Activated CD8-positive, alpha-beta memory T cell treated with anti-CD3 and anti-CD28 coated beads for 1 hour (primary cell): Measurements from ENCODE around the gene SLC25A23.
"Not testable (repeated sequence)": the region's sequence is repeated elsewhere in the genome, so short reads cannot be mapped to it uniquely, and the experiment has no call there.

ENCODE experiments used
- DNase-seq, 2 donors: peaks; one replicate each; pipeline ENCODE4 v3.0.0-alpha.2; 2020; ENCODE audit warnings: low read depth in 1 of 2; ENCODE audit errors: extremely low read depth in 1 of 2

Gene SLC25A23

DNA sequence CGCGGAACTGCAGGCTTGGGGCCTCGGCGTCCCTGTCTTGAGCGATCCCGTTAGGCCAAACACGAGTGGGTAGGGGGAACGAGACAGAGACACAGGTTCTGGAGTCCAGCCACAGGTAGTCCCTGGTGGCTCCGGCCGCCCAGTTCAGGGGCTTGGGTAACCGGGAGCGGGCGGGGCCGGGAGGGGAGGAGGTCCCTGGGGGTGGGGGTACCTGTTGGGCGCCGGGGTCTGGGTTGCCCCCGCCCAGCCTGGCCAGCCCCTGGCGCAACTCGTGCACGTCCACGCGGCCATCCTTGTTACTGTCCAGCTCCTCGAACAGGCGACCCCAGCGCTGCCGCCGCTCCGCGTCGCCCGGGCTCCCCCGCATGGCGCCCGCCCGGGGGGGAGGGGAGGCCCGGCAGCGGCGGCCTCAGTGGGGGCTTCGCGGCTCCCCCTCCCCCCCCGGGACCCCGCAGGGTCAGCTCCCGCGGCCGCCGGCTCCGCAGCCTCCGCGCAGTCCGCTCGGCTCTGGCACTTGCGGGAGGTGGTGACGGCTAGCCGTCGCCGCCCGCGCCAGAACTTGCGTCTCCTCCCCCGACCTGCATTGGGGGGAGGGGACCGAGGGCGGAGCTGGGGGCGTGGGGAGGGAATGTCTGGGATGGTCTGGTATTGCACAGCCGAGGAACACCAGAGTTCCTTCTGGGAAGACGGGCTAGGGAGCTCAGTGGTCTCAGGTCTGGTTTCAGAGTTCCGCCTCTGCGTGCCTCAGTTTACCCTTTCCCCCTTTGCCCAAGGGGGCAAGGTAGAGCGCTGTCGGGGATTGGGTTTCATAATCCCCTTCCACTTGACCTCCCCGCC lies at the start of gene SLC25A23:
SLC25A23 (minus strand) TSS at position 531 of the 837 bp plus-strand sequence; CDS start at position 367, 164 bp downstream.
- peak in 1 of 2 donors; percentile 30 for DNase-seq

DNA sequence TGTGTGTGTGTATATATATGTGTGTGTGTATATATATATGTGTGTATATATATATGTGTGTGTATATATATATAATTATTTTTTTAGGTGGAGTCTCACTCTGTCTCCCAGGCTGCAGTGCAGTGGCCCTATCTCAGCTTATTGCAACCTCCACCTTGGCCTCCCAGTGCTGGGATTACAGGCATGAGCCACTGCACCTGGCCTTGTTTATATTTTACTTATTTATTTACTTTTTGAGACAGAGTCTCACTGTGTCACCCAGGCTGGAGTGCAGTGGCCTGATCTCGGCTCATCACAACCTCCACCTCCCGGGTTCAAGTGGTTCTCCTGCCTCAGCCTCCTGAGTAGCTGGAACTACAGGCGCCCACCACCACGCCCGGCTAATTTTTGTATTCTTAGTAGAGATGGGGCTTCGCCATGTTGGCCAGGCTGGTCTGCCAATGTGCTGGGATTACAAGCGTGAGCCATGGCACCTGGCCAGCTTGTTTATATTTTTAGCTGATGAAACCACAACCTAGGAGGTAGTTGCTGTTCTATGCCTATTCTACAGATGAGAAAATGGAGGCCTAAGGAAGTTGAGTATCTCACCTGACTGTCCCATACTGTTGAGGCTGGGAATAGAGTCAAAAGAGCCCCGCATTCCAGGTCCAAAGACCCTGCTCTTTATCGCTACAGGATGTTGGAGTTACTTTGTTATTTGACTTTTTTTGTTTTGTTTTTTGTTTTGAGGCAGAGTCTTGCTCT lies 48.6 kb upstream of the SLC25A23 start:
- not testable (repeated sequence) for DNase-seq

DNA sequence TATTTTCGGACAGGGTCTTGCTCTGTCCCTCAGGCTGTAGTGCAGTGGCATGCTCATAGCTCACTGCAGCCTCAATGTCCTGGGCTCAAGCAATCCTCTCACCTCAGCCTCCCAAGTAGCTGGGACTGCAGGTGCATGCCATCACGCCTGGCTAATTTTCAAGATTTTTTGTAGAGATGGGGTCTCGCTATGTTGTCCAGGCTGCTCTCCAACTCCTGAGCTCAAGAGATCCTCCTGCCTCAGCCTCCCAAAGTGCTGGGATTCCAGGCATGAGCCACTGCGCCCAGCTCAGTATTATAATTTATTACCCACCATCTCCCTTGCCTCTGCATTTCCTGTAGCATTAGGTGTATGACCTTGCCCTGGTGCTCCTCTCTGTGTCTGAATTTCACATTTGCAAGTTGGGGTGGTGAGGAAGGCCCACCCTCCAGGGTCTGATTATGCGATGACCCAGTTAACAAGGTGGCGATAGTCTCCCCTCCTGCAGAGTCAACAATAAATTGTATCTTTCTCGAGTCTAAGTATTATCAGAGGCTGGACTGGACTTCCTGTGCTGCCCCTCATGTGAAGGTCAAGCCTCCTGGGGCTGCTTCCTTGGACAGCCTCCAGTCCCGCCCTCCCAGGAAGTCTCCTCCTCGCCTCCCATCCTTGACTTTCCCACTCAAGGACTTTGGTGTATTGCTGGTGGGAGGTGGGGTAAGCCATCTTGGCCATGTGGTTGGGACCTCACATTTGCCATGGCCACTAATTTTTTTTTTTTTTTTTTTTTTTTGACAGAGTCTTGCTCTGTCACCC lies 44.0 kb upstream of the SLC25A23 start:
- DNase-seq = no peak

- DNase-seq = peak in 1 of 2 donors; percentile 28
These were observed 42.4 kb upstream of the SLC25A23 start, which contains the start of gene TUBB4A for GRCh38 chr19:6501740-6502648. Gene TUBB4A (minus strand): TSS chr19:6502309. CDS start chr19:6502212, 97 bp downstream.

DNA sequence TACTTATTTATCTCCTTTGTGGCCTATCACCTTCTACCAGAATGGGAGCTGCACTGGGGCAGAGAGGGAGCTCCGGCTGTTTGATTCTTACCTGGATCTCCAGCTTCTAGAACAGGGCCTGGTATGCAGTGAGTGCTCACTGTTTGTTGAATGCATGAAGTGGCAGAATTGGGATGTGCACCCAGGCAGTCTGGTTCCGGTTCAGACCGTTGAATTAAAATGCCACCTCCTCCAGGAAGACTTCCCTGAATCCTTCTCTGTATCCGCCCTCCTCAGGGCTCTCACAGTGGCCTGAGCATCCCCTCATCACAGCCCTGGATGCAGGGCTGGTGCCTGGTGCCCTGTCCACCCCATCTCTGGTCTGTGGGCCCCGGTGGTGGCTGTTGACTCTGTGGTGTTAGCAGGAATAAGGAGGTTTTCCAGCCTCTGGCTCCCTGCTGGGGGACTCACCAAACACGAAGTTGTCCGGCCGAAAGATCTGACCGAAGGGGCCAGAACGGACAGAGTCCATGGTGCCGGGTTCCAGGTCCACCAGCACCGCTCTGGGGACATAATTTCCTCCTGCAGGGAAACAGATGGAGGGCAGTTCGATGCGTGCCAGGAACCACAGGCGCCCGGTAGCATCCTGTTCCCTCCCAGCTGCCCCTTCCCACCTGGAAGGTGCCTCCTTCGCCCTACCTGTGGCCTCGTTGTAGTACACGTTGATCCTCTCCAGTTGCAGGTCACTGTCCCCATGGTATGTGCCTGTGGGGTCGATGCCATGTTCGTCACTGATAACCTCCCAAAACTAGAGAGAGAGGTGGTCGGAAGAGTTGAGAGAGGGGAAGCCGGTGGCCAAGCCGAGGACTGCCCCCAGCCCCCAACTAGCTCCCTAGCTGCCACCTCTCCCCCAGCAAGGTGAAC lies 41.5 kb upstream of the SLC25A23 start:
- no peak for DNase-seq

DNA sequence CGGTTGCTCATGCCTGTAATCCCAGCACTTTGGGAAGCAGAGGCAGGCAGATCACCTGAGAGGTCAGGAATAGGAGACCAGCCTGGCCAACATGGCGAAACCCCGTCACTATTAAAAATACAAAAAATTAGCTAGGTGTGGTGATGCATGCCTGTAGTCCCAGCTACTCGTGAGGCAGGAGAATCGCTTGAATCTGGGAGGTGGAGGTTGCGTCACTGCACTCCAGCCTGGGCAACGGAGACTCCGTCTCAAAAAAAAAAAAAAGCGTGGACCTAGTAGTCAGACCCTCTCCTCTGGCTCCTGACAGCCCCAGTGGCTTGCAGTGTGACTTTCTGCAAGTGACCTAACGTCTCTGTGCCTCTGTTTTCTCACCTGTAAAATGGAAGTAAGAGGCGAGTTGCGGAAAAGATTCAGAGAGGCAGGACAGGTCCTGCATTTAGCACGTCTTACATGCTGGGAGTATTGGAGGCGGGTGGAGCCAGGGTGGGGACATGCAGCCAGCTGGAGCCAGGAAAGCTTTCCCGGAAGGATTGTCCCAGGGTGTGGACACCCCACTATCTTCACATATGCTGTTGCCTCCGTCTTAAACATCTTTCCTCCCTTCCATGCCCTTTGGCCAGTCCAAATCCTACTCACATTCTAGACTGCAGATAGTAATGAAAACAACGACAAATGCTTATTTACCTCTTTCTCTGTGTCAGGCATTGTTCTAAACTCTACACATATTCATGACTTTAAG lies 39.6 kb upstream of the SLC25A23 start:
- DNase-seq = no peak

DNA sequence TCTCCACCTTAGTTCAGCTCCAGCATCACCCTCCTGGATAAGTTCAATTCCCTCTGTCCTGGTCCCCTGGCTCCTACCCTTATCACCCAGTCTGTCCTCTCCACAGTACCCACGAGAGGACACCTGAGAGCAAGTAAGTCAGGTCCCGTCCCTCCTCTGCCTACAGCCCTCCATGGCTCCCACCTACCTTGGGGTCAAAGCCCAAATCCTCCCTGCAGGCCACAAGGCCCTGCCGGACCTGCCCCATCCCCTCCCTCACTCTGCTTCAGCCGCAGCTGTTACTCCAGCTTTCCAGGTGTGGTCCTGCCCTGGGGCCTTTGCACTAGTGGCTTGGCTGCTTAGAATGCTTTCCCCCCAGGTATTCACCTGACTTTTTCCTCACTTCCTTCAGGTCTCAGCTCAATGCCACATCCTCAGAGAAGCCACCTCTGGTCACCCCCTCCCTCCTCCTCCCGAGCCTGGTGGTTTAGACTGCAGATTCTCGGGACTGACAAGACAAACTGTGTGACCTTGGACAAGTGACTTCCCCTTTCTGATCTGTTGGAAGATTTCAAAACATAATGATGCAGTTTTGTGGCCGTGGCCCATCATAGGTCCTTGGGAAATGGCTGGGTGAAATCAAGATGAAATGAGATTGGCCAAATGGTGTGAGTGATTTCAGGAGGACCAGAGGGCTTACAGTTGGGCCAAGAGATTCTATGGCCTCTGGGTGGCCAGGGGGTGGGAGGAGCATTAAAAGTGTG lies 38.9 kb upstream of the SLC25A23 start:
- DNase-seq = no peak

GRCh38 chr19:6495947-6496346 lies 36.4 kb upstream of the SLC25A23 start:
- no peak for DNase-seq

GRCh38 chr19:6494438-6495036 lies 34.9 kb upstream of the SLC25A23 start:
- no peak for DNase-seq

DNA sequence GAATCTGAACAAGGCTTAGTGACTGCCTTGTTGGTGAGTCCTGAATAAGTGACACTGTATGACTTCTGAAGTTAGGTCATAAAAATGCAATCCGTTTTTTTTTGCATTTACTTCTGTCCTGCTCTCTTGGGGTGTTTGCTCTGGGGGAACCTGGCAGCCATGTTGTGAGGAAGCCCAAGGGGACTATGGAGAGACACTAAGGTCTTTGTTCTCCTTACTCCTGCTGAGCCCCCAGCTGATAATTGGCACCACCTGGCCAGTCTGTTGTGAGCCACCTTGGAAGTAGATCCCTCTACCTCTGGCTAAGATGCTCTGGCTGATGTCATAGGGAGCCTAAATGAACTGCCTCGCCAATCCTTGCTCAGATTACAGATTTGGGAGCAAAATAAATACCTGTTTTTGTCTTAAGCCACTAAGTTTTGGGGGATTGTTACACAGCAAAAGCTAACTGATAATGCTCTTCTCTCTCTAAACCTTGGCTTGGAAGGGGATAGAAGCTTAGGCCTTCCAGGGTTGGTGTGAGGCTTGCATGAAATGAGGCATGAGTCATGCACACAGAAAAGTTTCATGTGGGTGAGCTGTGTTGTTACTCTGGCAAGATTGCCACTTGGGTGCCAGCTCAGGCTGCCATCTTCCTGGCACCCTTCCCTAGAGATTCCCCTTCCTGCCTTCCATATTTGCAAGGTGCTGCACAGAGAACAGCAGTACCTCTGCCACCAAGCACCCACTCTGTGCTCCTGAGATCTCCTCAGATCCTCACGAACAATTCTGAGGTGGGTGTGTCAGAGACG lies 32.4 kb upstream of the SLC25A23 start:
- DNase-seq = no peak

- no peak for DNase-seq
These were observed 30.5 kb upstream of the SLC25A23 start for GRCh38 chr19:6490134-6490533.

DNA sequence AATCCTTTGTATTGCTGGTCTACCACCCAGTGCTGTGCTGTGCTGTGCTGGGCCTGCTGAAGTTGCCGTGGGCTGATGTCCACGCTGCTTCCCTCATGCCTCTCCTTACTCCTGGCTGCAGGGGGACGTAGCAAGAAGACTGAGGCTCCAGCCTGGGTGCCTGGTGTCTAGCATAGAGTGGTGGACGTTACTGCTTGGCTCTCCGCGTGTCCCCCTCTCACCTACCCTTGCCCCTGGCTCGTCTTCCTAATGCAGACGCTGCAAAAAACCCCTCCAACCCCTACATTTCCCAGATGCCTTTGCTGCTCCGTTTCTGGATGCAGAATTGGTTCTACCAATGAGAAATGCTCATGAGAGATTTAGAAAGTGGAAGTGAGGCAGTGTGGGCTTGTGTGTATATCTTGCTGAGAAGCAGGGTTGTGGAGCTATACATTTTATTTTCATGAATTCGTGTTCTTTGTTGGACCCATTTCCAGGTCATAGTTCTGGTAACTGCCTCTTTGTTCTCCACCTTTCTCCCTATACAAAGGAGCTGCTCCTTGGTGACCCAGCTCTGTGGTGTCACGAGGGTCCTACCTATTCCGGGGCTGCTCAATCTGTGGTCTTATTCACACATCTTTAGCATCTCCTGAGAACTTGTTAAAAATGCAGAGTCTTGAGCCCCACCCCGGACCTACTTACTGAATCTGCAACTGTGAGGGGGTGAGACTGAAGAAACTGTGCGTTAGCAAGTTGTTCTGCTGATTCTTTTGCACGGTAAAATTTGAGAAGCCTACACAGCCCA lies 29.9 kb upstream of the SLC25A23 start:
- no peak for DNase-seq

- DNase-seq = no peak
These were observed 25.2 kb upstream of the SLC25A23 start for GRCh38 chr19:6484831-6485230.

DNA sequence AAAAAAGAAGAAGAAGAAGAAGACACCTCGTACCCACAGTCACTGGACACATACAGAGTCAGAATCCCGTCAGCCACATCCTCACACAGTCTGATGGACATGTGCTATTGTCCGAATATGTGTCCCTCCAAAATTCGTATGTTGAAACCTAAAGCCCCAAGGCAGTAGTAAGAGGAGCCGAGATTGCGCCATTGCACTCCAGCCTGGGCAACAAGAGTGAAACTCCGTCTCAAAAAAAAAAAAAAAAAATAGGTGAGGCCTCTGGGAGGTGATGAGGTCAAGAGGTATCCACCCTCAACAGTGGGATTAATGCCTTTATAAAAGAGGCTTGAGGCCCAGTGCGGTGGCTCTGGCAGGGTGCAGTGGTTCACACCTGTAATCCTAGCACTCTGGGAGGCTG lies 24.6 kb upstream of the SLC25A23 start:
- no peak for DNase-seq

DNA sequence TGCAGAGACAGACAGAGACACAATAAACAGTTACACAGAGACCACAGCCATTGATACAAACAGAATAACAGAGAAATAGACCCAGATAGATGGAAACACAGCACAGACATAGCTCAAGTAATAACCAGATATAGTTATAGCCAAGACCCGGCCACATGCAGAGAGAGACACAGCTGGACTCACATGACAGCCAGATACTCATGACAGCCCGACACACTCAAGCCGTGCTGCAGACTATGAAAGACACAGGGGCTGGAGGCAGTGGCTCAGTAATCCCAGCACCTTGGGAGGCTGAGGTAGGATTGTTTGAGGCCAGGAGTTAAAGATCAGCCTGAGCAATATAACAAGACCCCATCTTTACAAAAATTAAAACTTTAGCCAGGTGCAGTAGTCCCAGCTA lies 23.6 kb upstream of the SLC25A23 start:
- DNase-seq = no peak

DNA sequence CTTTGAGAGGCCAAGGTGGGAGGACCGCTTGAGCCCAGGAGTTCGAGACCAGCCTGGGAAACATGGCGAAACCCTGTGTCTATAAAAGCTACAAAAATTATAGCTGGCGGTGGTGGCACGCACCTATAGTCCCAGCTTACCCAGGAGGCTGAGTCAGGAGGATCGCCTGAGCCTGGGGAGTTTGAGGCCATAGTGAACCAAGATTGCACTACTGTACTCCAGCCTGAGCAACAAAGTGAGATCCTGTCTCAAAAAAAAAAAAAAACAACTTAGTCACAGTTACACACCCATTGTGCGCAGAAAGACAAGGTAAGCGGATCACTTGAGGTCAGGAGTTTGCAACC lies 22.7 kb upstream of the SLC25A23 start:
- DNase-seq = no peak
